PC-3 (cell line): ENCODE data around the gene TNXB.

ENCODE experiments used
- EZH2 ChIP-seq: fragments of 300-600 bp; sonication (generic); IDR thresholded peaks from one replicate; pipeline ENCODE4 v1.6.1; 2017; ENCODE audit warnings: antibody characterized with exemption, mild to moderate bottlenecking, low read length; ENCODE audit not compliant: unreplicated experiment
- EZH2phosphoT487 ChIP-seq: fragments of 300-600 bp; sonication (generic); IDR thresholded peaks from 2 replicates; pipeline ENCODE4 v1.6.1; 2018; ENCODE audit warnings: mild to moderate bottlenecking, antibody characterized with exemption, low read length, borderline replicate concordance
- TF ChIP-seq, protein P1 (sequence below): fragments of 300-600 bp; sonication (generic); conservative IDR thresholded peaks from 2 replicates; pipeline ENCODE4 v1.5.1; 2017; ENCODE audit warnings: antibody characterized with exemption, low read depth, mild to moderate bottlenecking, low read length

DNA sequence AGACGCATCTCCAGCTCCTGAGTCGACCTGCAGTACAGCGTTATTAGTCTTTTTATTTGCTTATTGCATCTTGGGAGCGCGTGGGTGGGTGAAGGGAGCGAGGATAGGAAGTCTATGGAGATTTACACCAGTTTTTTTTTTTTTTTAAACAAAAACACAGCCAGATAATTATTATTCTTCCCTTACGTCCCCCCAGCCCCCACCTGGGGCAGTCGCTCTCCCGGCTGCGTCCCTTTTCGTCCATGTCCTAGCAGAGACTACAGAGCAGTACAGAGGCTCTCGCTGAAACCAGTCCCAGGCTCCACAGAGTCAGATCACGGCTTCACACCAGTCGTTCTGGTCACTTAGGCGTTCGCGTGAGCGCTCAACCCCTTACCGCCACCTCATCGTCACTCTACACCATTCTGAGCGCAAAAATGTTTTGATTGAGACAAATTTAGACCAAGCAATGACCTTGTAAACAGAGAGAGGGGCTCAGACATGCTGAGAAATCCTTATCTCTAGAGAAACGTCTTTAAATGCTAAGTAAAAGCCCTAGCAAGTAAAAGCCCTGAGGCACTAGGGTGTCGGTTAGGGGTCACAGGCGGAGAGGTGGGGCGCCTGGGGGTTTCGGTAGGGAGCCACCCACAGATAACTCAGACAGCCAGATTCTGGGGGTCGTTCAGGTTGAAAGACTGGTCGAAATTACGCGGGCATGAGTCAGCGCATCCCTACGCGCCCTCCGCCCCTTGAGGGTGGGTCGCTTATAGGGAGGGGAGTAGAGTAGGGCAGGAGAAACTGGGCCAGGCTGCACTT, 43.8 kb upstream of the TNXB start:
- TF ChIP-seq, protein P1, sequence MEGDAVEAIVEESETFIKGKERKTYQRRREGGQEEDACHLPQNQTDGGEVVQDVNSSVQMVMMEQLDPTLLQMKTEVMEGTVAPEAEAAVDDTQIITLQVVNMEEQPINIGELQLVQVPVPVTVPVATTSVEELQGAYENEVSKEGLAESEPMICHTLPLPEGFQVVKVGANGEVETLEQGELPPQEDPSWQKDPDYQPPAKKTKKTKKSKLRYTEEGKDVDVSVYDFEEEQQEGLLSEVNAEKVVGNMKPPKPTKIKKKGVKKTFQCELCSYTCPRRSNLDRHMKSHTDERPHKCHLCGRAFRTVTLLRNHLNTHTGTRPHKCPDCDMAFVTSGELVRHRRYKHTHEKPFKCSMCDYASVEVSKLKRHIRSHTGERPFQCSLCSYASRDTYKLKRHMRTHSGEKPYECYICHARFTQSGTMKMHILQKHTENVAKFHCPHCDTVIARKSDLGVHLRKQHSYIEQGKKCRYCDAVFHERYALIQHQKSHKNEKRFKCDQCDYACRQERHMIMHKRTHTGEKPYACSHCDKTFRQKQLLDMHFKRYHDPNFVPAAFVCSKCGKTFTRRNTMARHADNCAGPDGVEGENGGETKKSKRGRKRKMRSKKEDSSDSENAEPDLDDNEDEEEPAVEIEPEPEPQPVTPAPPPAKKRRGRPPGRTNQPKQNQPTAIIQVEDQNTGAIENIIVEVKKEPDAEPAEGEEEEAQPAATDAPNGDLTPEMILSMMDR, result no peak
- TF ChIP-seq EZH2 (no peak), EZH2phosphoT487 (no peak)
